Nephron progenitor cell (in vitro differentiated cells): ENCODE data around the gene SLITRK3.

Source experiments
- DNase-seq: peaks from one replicate; pipeline ENCODE4 v3.0.0; 2021
- H3K27ac Mint-ChIP-seq: 2 replicates; pipeline ENCODE4 v1.8.0; 2021; ENCODE audit warnings: mild to moderate bottlenecking, moderate library complexity, mixed read lengths
- H3K27me3 Mint-ChIP-seq: 2 replicates; pipeline ENCODE4 v1.8.0; 2021; ENCODE audit warnings: mild to moderate bottlenecking, low read depth, mixed read lengths; ENCODE audit not compliant: poor library complexity
- H3K36me3 Mint-ChIP-seq: 2 replicates; pipeline ENCODE4 v1.8.0; 2021; ENCODE audit warnings: low read depth, mixed read lengths
- H3K4me1 Mint-ChIP-seq: 2 replicates; pipeline ENCODE4 v1.8.0; 2021; ENCODE audit warnings: mixed read lengths
- H3K4me3 Mint-ChIP-seq: 2 replicates; pipeline ENCODE4 v1.8.0; 2021; ENCODE audit warnings: mild to moderate bottlenecking, moderate library complexity, mixed read lengths
- H3K9me3 Mint-ChIP-seq: 2 replicates; pipeline ENCODE4 v1.8.0; 2021; ENCODE audit warnings: mild to moderate bottlenecking, moderate library complexity, mixed read lengths
- CTCF ChIP-seq: fragments of 200-600 bp; sonication (generic); IDR thresholded peaks from 2 replicates; pipeline ENCODE4 v1.5.0; 2021; ENCODE audit warnings: antibody characterized with exemption

Gene SLITRK3

GRCh38 chr3:165212580-165212979, 16.4 kb upstream of the SLITRK3 start:
- no peak overlapping the region for H3K27ac Mint-ChIP-seq
- no peaks in the 10 kb centered on the region for H3K4me1 Mint-ChIP-seq
- no peaks in the 10 kb centered on the region for H3K27me3 Mint-ChIP-seq
- TF ChIP-seq CTCF = no peak
- no peak for DNase-seq
- H3K4me3 Mint-ChIP-seq = no peak overlapping the region
- H3K36me3 Mint-ChIP-seq = no peaks in the 10 kb centered on the region
- no peaks in the 10 kb centered on the region for H3K9me3 Mint-ChIP-seq

GRCh38 chr3:165211721-165212120, 15.5 kb upstream of the SLITRK3 start:
- no peaks in the 10 kb centered on the region for H3K4me1 Mint-ChIP-seq
- H3K9me3 Mint-ChIP-seq = no peaks in the 10 kb centered on the region

GRCh38 chr3:165210727-165211126, 14.5 kb upstream of the SLITRK3 start:
- Mint-ChIP-seq H3K4me1 (no peaks in the 10 kb centered on the region), H3K36me3 (no peaks in the 10 kb centered on the region), H3K27me3 (peaks cover 4% of the 10 kb centered on the region), H3K27ac (no peak overlapping the region), H3K9me3 (no peaks in the 10 kb centered on the region), H3K4me3 (no peak overlapping the region)
- no peak for DNase-seq
- TF ChIP-seq CTCF = no peak

More at GRCh38 chr3:165211721-165212120, 15.5 kb upstream of the SLITRK3 start:
- no peak for TF ChIP-seq CTCF
- DNase-seq = no peak
- no peak overlapping the region for H3K4me3 Mint-ChIP-seq
- H3K27me3 Mint-ChIP-seq = peaks cover 3% of the 10 kb centered on the region
- no peak overlapping the region for H3K27ac Mint-ChIP-seq
- H3K36me3 Mint-ChIP-seq = no peaks in the 10 kb centered on the region

- Mint-ChIP-seq H3K36me3 (no peaks in the 10 kb centered on the region), H3K4me1 (no peaks in the 10 kb centered on the region), H3K9me3 (no peaks in the 10 kb centered on the region), H3K27me3 (peaks cover 4% of the 10 kb centered on the region), H3K27ac (no peak overlapping the region), H3K4me3 (no peak overlapping the region)
- peak; percentile 35 for TF ChIP-seq CTCF
- DNase-seq = no peak
Observed at GRCh38 chr3:165210132-165210531, 13.9 kb upstream of the SLITRK3 start.

- Mint-ChIP-seq H3K36me3 (no peaks in the 10 kb centered on the region), H3K27me3 (peaks cover 6% of the 10 kb centered on the region), H3K27ac (no peak overlapping the region), H3K4me3 (peak overlapping the region; percentile 84), H3K9me3 (no peaks in the 10 kb centered on the region), H3K4me1 (no peaks in the 10 kb centered on the region)
- TF ChIP-seq CTCF = peak; percentile 80
- peak; percentile 73 for DNase-seq
Observed at GRCh38 chr3:165206454-165207266, 10.5 kb upstream of the SLITRK3 start.

GRCh38 chr3:165204445-165204844, 8.3 kb upstream of the SLITRK3 start:
- Mint-ChIP-seq H3K4me3 (no peak overlapping the region), H3K9me3 (no peaks in the 10 kb centered on the region), H3K36me3 (no peaks in the 10 kb centered on the region), H3K27ac (no peak overlapping the region), H3K27me3 (peaks cover 6% of the 10 kb centered on the region), H3K4me1 (no peaks in the 10 kb centered on the region)
- no peak for TF ChIP-seq CTCF
- no peak for DNase-seq
